ENCODE data around the gene LGALS16. TPM values are rescaled to one million over a fixed set of nuclear protein-coding genes. Genes with fewer than 3 reads are reported as not detected.

The LGALS16 gene
- total and polyA plus RNA-seq, 10 of the 15 experiments (the other 5 are each of a cell fraction or from before 2014, with no cell fraction given): not detected

DNA sequence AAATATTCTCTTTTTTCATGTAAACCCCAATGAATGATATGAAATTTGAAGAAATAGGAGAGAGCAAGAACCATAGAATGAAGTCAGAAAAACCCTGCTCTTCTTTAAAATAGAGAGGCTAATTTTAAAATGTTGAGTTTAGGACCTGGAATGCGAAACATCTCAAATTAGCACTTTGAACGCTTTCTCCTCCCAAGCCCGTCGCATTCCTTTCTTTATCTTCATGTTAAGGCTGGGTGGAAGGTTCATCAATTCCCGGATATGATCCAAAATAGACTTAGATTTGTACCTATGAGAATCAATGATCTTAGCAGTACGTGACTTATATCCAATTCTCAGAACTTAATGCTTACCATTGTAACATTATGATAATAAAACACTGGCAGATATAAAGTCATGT is 24.1 kb upstream of the LGALS16 start (continued):
- TF ChIP-seq SKIL (IDR thresholded peaks at IDR 0.05; ENCODE audit: low read depth, poor library complexity, severe bottlenecking) (no peak), IRF5 (IDR thresholded peaks at IDR 0.05; ENCODE audit: borderline replicate concordance) (no peak)

DNA sequence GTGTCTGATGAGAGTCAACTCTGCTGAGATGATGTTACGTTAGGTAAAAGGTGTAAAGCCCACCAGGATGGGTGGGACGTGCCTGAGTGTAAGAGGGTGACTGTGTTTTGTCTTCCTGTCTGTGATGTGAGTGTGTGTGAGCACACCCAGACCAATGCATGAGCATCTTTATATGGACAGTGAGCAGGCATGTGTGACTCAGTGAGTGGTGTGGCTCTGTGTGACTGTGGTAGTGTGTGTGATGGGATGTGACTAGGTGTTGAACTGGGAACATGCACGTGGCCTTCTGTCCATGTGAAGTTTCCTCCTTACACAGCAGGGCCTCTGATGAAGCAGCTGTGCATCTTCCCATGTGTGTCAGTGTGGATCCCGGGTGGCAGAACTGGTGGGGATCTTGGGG is 17.8 kb upstream of the LGALS16 start:
- ChIA-PET RAD21 (ENCODE audit: unreplicated experiment) (no interaction called here), CTCF (no interaction called here), POLR2A (no interaction called here), SMC1A (ENCODE audit: uncharacterized antibody, unreplicated experiment) (no interaction called here)
- no peaks in the 10 kb centered on the region for H3K36me3 ChIP-seq (ENCODE audit: control insufficient read depth in 2 of 2, insufficient read depth in 2 of 2, low read length in 1 of 2)
- H3K9ac ChIP-seq (ENCODE audit: control insufficient read depth, insufficient read depth, low read length): no peak overlapping the region
- no peaks in the 10 kb centered on the region for H4K20me1 ChIP-seq (ENCODE audit: control insufficient read depth, insufficient read depth)
- H3K27me3 ChIP-seq (replicated peaks in 1 of 2; ENCODE audit: control insufficient read depth in 2 of 2, insufficient read depth in 2 of 2, low read length in 1 of 2): no peaks in the 10 kb centered on the region
- BruUV-seq (replicated peaks): no TSS peak
- no peaks in the 10 kb centered on the region for H3K79me2 ChIP-seq (ENCODE audit: control insufficient read depth, insufficient read depth, low read length)
- no peaks in the 10 kb centered on the region for H3K9me3 ChIP-seq (replicated peaks; ENCODE audit: control insufficient read depth, insufficient read depth, low read length)
- intact Hi-C loops (cut with micrococcal nuclease; ENCODE audit: unreplicated experiment): no loop called here
- WGBS (ENCODE audit: insufficient coverage, insufficient replicate concordance, low lambda C conversion rate, missing lambda C conversion rate): 4% methylated on average over 4 of the region's 4 CpGs
- in situ Hi-C loops (cut with MboI): no loop called here
- TF ChIP-seq ZNF384 (IDR thresholded peaks at IDR 0.05; ENCODE audit: borderline replicate concordance, low read depth, low read length): no peak
- no peak overlapping the region for H3K4me3 ChIP-seq
- no peaks in the 10 kb centered on the region for H3K4me1 ChIP-seq (ENCODE audit: control insufficient read depth, insufficient read depth, low read length)
- no peak for DNase-seq (ENCODE audit: low read depth, low spot score)
- ATAC-seq: no peak
- H3K4me2 ChIP-seq (ENCODE audit: control insufficient read depth, insufficient read depth): no peak overlapping the region
- no peak overlapping the region for H2AFZ ChIP-seq (ENCODE audit: control insufficient read depth, low read depth, low read length)
- H3K27ac ChIP-seq (ENCODE audit: control insufficient read depth, insufficient read depth): no peak overlapping the region
- FAIRE-seq: no peak

Measured in GM12878 (cell line).